Fibroblast of upper back skin (primary cell): ENCODE data around the gene YIF1B.
"Not testable (repeated sequence)": the region's sequence is repeated elsewhere in the genome, so short reads cannot be mapped to it uniquely, and the experiment has no call there.

Experiments
- DNase-seq: peaks from one replicate; pipeline ENCODE4 v3.0.0-alpha.2; 2013

YIF1B gene, protein sequence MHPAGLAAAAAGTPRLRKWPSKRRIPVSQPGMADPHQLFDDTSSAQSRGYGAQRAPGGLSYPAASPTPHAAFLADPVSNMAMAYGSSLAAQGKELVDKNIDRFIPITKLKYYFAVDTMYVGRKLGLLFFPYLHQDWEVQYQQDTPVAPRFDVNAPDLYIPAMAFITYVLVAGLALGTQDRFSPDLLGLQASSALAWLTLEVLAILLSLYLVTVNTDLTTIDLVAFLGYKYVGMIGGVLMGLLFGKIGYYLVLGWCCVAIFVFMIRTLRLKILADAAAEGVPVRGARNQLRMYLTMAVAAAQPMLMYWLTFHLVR

DNA sequence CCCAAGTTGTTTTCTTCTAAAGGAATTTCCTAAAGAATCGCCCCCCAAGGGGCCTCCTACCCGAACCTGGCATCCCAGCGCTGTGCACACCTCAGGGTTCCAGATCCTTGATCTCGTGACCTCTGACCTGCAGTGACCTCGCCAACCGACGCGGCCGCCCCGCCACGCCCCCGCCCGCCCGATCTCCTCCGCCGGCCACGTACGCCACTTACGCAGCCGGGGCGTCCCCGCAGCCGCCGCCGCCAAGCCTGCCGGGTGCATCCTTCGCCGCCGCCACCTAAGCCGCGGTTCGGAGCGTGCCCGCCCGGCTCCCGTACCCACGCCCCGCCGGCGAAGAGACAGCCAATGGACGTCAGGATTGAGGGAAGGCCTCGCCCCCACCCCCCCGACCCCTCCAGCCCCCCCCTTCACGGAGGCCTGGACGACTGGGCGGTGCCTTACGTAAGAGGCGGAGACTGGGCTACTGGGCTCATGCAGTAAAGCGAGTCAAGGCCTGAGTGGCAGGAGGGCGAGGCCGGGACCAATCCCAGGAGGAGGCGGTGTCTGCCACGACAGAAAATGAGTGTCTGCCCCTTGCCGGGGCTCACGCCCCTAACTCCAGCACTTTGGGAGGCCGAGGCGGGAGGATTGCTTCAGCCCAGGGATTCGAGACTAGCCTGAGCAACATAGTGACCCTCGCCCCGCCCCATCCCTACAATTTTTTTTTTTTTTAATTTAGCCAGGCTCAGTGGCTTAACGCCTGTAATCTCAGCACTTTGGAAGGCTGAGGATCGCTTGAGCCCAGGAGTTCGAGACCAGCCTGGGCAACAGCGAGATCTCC, at the start of gene YIF1B:
YIF1B (minus strand) TSS at position 291 of the 820 bp plus-strand sequence; CDS start at position 261, 30 bp downstream.
- DNase-seq, result peak; percentile 98

DNA sequence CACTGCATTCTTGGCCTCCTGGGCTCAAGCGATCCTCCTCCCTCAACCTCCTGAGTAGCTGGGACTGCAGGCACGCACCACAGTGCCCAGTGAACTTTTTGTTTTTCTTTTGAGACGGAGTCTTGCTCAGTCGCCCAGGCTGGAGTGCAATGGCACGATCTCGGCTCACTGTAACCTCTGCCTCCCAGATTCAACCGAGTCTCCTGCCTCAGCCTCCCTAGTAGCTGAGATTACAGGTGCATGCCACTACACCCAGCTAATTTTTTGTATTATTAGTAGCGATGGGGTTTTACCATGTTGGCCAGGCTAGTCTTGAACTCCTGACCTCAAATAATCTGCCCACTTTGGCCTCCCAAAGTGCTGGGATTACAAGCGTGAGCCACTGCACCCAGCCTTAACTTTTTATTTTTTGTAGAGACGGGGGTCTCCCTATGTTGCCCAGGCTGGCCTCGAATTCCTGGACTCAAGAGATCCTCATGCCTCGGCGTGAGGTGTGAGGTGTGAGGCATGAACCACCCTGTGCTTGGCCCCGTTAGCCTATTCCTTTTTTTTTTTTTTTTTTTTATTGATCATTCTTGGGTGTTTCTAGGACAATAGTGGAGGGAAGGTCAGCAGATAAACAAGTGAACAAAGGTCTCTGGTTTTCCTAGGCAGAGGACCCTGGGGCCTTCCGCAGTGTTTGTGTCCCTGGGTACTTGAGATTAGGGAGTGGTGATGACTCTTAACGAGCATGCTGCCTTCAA, 47.4 kb upstream of the YIF1B start:
- DNase-seq, result not testable (repeated sequence)

DNA sequence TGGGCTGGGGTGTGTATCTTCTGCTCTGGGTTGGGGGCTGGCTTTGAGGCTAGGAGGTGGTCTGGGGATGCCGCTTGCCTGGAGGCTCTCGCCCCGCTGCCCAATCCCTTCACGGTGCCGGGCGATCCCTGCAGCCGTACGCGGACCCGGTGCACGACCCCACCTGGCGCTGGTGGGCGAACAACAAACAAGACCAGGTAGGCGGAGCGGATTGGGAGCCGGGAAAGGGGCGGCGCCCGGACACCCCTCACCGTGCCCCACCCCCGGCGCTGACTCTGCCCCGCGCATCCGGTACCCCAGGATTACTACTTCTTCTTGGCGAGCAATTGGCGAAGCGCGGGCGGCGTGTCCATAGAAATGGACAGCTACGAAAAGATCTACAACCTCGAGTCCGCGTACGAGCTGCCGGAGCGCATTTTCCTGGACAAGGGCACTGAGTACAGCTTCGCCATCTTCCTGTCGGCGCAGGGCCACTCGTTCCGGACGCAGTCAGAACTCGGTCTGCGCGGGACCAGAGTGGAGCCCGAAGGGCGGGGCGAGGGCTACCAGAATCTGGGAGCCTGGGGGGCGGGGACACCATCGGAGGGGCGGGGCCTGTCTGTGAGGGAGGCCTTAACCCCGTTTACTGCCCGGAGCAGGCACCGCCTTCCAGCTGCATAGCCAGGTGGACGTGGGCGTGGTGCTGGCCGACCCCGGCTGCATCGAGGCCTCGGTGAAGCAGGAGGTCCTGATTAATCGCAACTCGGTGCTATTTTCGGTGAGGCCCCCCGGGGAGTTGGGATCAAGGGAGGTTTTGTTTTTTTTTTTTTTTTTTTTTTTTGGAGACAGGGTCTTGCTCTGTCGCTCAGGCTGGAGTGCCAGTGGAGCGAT, 46.6 kb upstream of the YIF1B start:
- DNase-seq, result peak; percentile 28

DNA sequence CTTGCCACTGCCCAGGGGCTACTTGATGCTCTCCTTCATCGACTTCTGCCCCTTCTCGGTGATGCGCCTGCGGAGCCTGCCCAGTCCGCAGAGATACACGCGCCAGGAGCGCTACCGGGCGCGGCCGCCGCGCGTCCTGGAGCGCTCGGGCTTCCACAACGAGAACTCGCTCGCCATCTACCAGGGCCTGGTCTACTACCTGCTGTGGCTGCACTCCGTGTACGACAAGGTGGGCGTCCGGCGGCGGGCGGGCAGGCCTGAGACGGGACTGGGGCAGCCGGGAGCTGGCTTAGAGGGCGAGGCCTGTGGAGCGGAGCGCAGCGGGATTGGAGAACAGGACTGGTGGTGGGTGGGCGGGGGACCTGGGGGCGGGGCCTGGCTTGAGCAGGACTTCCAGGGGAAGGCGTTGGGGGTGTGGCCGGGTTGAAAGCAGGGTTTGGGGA, 45.9 kb upstream of the YIF1B start:
- peak; percentile 53 for DNase-seq

DNA sequence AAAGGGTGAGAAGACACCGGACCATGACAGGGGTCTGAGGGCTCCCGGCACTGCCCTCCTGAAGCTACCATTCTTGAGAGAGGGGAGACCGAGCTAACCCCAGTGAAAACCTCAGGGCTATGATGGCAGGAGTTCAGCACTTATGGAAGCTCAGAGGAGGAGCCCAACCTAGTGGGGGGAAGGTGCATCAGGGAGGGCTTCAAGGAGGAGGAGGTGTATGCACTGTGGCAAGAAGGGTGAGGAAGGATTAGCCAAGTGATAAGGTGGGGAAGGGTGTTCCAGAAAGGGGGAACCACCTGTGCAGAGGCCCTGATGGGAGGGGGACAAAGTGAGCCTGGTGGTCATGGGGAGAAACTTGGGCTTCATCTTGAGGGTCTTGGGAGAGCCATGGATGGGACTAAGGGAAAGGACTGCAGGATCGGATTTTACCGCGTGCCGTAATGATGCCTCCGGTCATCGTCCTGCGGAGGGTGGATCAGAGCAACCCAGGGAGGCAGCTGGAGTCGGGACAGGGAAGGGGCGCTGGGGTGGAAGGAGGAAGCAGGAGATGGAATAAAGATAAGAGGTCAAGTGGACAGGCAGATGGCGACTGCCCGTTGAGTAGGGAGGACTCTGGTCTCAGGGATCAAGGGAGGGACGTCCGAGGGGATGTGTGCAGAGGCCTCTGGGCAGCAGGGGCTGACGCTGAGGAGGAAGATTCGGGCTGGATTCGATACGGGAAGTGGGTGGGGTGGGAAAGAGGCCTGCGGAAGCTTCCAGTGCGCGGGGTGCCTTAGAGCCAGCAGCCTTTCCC, 45.3 kb upstream of the YIF1B start:
- DNase-seq, result no peak

DNA sequence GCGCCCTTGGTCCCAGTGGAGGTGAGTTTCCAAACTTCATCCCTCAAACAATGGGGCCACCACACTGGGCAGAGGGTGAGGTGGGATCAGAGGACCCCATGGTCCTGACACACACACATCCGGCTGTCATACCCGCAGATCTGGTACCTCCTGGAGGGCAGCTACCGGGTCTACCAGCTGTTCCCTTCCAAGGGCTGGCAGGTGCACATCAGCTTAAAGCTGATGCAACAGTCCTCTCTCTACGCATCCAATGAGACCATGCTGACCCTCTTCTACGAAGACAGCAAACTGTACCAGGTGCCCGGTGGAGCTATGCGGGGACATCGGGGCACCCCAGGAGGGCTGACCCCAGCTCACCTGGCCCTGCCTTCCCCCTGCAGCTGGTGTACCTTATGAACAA, 44.6 kb upstream of the YIF1B start:
- no peak for DNase-seq

DNA sequence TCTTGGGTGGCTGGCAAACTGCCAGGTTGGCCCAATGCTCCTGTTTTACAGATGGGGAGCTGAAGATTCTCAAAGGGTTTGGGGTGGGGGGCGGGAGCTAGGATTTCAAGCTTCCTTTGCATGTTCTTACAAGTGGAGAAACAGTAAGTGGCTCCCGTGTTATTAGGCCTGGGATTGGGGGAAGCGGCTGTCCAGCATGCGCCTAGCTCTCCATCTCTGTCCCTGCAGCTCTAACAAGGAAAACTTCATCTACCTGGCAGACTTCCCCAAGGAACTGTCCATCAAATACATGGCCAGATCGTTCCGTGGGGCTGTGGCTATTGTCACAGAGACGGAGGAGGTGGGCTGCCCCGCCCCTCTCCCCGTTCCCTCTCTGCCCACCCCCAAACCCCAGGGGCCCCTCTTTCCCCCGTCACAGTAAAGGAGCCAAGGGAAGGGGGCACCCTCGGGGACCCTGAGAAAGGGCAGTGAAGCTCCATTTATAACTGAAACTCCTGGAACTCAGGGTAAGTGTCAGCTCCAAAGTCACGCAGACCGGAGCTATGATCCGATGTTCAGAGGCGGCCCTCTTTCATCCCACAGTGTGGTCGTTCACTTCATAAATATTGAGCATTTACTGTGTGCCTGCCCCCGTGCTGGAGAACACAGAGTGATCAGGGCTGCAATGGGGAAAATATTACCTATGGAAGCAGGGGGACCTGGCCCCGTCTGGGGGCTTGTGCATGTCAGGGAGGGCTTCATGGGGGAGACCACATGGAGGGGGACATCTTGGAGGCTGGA, 43.7 kb upstream of the YIF1B start:
- DNase-seq, result no peak

DNA sequence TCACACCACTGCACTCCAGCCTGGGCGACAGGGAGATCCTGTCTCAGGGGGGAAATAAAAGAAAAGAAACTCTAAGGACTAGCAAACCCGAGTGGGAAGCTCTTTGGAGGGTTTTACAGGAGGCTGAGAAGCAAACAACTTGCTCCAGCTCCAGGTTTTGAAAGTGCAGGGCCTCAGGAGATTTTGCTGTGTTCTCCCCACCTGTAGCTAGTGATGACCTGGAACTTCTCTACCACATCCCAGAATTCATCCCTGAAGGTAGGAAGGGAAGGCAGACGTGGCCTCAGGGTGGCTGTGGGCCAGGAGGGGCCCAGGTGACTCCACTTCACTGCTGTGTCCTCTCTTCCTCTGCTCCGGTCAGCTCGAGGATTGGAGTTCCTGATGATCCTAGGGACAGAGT, 42.3 kb upstream of the YIF1B start:
- no peak for DNase-seq

DNA sequence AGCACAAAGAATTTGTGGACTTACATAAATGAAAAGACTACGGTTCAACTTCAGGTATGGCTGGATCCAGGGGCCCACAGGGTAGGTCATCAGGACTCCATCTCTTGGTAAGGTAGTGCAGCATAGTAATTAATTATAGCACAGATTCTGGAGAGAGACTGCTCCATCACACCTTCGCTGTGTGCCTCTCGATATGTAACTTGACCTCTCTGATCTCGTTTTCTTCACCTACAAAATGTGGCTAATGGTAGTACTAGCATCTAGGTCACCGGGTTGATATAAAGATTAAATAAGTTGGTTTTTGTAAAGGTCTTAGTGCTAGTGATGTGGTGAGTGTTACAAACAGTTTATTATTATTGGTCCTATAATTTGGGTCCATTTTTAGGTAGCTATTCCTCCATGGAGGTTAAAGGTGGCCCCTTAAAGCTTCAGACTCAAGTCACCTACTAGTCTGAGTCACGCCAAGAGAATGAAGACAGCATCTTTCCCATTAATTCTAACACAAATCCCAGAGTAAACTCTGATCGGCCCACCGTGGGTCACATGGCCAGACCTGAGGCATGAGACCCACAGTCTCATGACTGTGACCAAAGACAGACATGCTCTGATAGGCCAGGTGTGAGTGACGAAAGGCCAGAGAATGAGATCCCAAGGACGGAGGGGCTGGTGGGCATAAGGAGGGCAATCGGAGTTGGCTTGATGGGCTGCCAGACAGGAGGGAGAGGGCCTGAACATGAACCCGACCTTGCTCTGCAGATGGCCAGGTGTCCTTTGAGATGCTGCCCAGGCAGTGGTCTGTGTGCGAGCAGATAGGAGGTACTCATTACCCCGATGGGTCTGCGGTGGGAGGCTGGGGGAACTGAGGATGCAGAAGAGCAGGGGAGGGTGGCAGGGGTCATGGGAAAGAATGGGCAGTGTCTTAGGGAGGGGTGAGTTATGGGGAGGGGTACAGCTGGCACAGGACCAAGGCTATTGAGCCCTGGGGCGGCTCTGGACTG, 40.3 kb upstream of the YIF1B start:
- DNase-seq, result no peak

DNA sequence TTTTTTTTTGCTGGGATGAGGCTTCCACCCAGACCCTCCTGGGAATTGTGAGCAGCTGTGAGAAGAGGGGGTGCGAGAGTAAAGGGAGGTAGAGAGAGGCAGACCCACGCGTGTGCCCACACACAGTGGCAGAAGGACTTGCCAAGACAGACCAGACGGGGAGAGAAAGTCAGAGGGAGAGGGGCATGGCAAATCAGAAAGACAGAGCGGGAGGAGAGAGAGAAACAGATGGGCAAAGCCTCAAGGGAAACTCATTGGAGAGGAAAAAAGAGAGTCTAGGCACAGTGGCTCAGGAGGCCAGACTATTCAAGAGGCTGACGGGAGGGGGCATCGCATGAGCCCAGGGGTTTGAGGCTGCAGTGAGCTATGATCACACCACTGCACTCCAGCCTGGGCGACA, 36.9 kb upstream of the YIF1B start:
- DNase-seq, result no peak

DNA sequence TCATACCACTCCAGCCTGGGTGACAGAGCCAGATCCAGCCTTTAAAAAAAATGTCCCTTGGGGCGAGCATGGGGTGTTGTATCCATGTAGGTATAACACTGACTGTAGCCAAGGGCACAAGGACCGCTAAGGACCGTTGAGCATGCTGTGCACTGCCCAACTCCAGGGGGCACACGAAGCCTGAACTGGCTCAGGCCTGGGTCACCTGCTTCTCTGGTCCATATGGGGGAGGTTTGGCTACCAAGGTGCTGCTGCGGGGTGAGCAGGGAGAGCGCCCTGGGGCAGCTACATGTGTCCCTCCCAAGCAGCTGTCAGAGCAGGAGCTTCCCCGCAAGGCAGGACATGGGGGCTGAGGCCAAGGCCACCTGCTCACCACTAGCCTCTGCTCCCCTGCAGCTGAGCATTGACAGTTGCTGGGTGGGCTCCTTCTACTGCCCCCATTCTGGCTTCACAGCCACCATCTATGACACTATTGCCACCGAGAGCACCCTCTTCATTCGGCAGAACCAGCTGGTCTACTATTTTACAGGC, 36.2 kb upstream of the YIF1B start:
- no peak for DNase-seq

DNA sequence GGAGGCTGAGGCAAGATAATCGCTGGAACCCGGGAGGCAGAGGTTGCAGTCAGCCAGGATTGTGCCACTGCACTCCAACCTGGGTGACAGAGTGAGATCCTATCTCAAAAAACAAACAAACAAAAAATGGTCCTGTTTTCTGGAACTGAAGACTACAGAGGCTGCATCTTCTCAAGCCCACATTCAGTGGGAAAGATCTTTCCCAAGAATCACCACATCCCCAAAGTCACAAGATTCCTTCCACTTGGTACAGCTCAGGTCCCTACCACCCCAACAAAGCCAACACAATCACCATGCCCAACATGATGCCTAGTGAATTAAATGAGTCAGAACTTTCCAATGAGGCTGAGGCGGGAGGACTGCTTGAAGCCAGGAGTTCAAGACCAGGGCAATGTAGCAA, 35.1 kb upstream of the YIF1B start:
- DNase-seq, result no peak

DNA sequence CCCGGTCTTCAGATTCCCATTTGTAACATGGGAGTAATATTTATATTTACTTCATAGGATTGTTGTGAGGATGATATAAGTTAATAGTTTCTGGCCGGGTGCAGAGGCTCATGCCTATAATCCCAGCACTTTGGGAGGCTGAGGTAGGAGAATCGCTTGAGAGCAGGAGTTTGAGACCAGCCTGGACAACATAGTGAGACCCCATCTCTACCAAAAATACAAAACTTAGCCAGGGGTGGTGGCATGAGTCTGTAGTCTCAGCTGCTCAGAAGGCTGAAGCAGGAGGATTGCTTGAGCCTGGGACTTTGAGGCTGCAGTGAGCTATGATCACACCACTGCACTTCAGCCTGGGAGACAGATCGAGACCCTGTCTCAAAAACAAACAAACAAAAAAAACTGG, 31.1 kb upstream of the YIF1B start:
- DNase-seq, result no peak

DNA sequence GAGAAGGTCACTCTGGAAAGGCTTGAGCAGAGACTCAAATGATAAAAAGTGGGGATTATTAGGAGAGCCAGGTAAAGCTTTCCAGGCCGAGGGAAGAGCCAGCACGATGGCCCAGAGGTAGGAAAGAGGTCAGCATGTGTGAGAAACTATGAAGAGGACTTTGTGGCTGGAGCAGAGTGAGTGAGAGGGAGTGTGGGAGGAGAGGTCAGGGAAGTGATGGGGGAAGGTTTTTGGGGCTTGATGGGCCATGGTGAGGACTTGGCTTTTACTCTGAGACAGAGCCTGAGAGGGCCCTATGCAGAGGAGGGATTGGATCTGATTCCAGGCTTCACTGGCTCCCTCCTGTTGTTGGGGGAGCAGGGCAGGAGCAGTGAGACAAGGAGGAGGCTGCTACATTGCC, 25.2 kb upstream of the YIF1B start:
- no peak for DNase-seq

DNA sequence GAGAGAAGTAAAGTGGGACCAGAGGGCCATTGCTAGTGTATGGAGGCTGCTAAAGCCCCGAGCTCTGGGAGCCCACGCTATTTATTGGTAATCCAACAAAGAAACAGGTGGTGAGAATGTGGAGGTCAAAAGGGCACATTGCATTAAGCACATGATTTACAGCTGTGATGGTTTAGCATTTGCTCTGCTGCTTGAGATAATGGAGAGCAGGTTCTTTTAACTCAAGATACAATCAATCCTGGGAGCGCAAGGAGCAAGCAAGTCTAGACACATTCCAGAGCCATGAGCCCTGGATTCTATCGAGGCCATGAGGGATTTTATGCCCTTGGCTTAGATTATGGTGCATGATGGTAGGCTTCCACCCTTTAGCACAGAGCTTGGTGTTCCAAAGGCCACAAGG, 23.3 kb upstream of the YIF1B start:
- peak; percentile 29 for DNase-seq

DNA sequence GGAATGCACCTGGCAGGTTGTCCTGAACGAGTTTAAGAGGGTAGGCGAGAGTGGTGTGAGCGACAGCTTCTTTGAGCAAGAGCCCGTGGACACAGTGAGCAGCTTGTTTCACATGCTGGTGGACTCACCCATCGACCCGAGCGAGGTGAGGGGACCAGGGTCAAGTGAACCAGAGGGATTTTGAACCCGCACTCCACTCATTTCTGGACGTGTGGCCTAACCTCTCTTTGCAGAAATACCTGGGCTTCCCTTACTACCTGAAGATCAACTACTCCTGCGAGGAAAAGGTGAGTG, 21.6 kb upstream of the YIF1B start:
- DNase-seq, result no peak

DNA sequence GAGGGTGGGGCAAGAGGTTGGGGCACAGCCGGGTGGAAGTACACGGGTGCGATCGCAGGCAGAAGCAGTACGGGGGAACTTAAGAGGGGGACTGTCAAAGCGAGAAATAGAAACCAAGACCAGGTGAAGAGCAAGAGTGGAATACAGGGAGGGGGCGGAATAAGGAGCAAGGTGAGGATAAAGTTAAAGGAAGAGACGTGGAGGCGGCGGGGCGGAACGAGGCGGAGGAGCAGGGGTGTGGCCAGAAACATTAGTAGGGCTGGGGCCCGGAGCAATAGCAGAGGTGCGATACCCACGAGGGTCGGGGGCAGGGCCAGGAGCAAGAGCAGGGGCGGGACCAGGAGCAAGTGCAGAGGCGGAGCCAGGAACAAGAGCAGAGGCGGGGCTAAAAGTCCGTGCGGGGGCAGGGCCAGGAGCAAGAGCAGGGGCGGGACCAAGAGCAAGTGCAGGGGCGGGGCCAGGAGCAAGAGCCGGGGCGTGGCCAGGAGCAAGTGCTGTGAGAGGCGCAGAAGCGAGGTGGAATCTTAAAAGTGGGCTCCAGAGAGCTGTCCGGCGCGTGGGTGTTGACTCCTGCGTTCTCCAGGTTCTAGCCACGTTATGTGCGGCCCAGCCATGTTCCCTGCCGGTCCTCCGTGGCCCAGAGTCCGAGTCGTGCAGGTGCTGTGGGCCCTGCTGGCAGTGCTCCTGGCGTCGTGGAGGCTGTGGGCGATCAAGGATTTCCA, 21.1 kb upstream of the YIF1B start:
- DNase-seq, result peak; percentile 80

DNA sequence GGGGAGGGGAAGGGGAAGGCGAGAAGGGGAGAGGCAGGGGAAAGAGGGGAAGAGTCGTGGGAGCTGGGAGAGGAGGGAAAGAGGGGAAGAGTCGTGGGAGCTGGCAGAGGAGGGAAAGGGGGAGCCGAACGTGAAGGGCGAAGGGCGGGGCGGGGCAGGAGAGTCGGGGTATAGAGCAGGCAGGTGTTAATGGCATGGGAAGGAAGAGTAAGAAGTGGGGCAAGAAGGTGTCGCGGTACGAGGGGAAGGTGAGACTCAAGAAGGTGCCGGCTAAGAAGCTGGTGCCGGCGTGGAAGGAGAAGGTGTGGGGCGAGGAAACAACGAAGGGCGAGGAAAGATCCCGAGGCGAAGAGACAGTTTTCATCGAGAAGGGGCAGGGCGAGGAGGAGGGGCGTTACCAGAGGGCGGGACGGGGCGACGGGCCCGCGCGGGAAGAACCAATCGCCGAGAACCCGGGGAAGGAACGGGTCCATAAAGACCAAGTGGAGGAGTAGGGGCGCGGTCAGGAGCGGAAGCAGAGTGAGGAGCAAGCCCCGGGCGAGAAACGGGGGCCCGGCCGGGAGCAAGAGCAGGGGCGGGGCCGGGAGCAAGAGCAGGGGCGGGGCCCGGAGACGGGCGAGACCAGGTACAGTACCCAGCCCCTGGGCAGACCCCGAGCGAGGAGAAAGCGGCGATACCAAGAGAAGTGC, 20.3 kb upstream of the YIF1B start:
- DNase-seq, result peak; percentile 94
